Activated CD8-positive, alpha-beta memory T cell treated with anti-CD3 and anti-CD28 coated beads, Interleukin-2, amount 10 ng/mL, durations not matched to agents 7 days and 5 days (primary cell): ENCODE results near the gene FAM13A. TPM values are rescaled to one million over a fixed set of nuclear protein-coding genes. Genes with fewer than 3 reads are reported as not detected.
A peak's percentile ranks its signal among the peaks of the same experiment; 100 is the strongest.
"Not testable (repeated sequence)": the region's sequence is repeated elsewhere in the genome, so short reads cannot be mapped to it uniquely, and the experiment has no call there.

Source experiments
- ATAC-seq: fragments of 150-1000 bp; cut with Tn5 transposase; one replicate; pipeline ENCODE4 v1.10.0; 2021; ENCODE audit warnings: moderate library complexity
- CTCF ChIA-PET: fragments of 350-600 bp; sonication (Branson Sonifier 250); formaldehyde crosslinking; loops from one replicate; lab custom pipeline; 2021; ENCODE audit warnings: antibody characterized with exemption; lab: Charles Lee
- DNase-seq: peaks from one replicate; pipeline ENCODE4 v3.0.0-alpha.2; 2020
- H3K27ac Mint-ChIP-seq: one replicate; pipeline ENCODE4 v1.8.0; 2021; ENCODE audit warnings: mild to moderate bottlenecking, mixed read lengths
- H3K27me3 Mint-ChIP-seq: one replicate; pipeline ENCODE4 v1.8.0; 2021; ENCODE audit warnings: mixed read lengths
- H3K36me3 Mint-ChIP-seq: one replicate; pipeline ENCODE4 v1.8.0; 2021; ENCODE audit warnings: mild to moderate bottlenecking, mixed read lengths
- H3K4me1 Mint-ChIP-seq: one replicate; pipeline ENCODE4 v1.8.0; 2021; ENCODE audit warnings: mixed read lengths
- H3K4me3 Mint-ChIP-seq: one replicate; pipeline ENCODE4 v1.8.0; 2021; ENCODE audit warnings: mild to moderate bottlenecking, moderate library complexity, mixed read lengths
- H3K9me3 Mint-ChIP-seq: one replicate; pipeline ENCODE4 v1.8.0; 2022; ENCODE audit warnings: low read depth, mixed read lengths
- total RNA-seq, 2 experiments: library from RNA; stranded (reverse); gene quantifications; one replicate each; pipeline ENCODE4 v1.2.3, GENCODE V29; 2021

Gene FAM13A
- total RNA-seq, 2 experiments from 2014 or later: 1.8 to 7.2 TPM

DNA sequence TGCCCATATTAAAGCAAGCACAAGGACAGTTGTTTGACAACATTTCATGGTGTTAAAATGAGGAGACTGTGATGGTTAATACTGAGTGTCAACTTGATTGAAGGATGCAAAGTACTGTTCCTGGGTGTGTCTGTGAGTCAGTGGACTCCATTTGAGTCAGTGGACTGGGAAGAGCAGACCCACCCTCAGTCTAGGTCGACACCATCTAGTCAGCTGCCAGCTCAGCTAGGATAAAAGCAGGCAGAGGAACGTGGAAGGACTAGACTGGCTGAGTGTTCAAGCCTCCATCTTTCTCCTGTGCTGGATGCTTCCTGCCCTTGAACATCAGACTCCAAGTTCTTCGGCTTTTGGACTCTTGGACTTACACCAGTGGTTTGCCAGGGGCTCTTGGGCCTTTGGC is 203.4 kb downstream of the FAM13A start:
- CTCF ChIA-PET, H3K27ac Mint-ChIP-seq, H3K9me3 Mint-ChIP-seq: not testable (repeated sequence)

DNA sequence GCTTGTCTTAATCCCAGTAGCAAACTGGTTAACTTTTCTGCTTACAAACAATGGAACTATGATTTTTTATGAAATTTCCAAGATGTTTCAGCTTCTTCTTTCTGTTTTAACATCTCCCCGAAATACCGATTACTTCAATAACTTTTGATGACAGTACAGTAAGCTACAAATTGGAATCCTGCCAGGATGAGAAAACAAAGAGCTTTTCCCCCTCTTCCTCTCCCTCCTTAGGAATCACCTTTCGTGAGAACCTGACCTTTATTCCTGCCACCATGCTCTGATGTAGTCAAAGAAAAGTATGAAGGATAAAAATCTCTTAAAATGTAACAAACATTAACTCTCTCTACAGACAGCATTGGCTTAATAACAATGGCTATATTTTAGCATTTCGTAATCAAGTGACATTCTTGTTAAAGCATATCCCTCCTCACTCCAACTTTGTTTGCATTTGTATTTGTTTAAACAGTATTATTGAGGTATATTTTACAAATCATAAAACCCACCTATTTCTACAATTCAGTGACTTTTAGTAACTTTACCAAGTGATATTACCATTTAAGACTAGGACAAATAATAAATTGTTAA is 210.7 kb downstream of the FAM13A start:
- CTCF ChIA-PET: no interaction called here
- ATAC-seq: no peak
- Mint-ChIP-seq H3K9me3 (no peaks in the 10 kb centered on the region), H3K4me1 (no peaks in the 10 kb centered on the region), H3K27me3 (peaks cover 11% of the 10 kb centered on the region), H3K36me3 (no peaks in the 10 kb centered on the region), H3K27ac (no peak overlapping the region), H3K4me3 (no peak overlapping the region)
- no peak for DNase-seq

More for the DNA sequence above, 203.4 kb downstream of the FAM13A start:
- not testable (repeated sequence) for H3K27me3 Mint-ChIP-seq, DNase-seq, H3K4me1 Mint-ChIP-seq, H3K4me3 Mint-ChIP-seq, ATAC-seq, H3K36me3 Mint-ChIP-seq

DNA sequence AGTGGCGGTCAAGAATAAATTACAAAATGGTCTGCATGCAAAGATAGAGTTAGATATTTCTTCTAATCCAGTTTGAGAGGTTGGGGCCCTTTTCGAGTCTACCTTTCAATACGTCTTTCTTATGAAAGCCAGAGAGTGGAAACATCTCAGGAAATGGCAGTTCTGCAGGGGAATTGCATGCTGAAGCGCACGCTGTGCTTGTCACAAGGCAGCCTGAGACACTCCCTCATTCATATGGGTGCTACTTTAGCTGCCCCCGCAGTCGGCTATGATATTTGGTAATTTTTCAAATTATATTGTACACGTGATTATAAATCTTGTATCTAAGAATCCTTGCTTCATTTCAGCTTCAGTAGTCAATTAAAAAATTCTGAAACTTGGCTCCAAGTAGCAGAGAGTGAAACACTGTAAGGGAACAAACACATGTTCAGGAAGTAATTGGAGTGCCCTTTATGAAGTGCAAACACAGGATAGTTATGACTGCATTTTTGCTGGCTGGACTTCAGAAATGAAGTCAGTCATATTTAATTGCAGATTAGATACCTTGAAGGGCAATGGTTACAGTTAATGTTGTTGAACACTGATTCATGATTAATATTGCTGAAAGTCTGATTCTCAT is 213.8 kb downstream of the FAM13A start:
- Mint-ChIP-seq H3K27ac (no peak overlapping the region), H3K4me3 (no peak overlapping the region), H3K36me3 (no peaks in the 10 kb centered on the region), H3K4me1 (no peaks in the 10 kb centered on the region), H3K9me3 (no peaks in the 10 kb centered on the region), H3K27me3 (peaks cover 14% of the 10 kb centered on the region)
- no peak for DNase-seq
- no peak for ATAC-seq
- CTCF ChIA-PET: interaction anchor here (0.6 kb wide), 1 partner anchor 914 kb away, joined by 3 read pairs; no protein-coding TSS in a partner anchor

GRCh38 chr4:88841635-88842034 is 215.3 kb downstream of the FAM13A start:
- H3K27me3 Mint-ChIP-seq: peaks cover 11% of the 10 kb centered on the region
- no peaks in the 10 kb centered on the region for H3K36me3 Mint-ChIP-seq
- no peaks in the 10 kb centered on the region for H3K9me3 Mint-ChIP-seq
- no peak for ATAC-seq
- H3K4me1 Mint-ChIP-seq: no peaks in the 10 kb centered on the region
- no peak for DNase-seq
- no peak overlapping the region for H3K27ac Mint-ChIP-seq
- no peak overlapping the region for H3K4me3 Mint-ChIP-seq
- CTCF ChIA-PET: no interaction called here

- Mint-ChIP-seq H3K27me3 (peaks cover 6% of the 10 kb centered on the region), H3K9me3 (no peaks in the 10 kb centered on the region), H3K4me1 (no peaks in the 10 kb centered on the region), H3K27ac (no peak overlapping the region), H3K4me3 (no peak overlapping the region), H3K36me3 (no peaks in the 10 kb centered on the region)
- DNase-seq (no peak), ATAC-seq (no peak)
- CTCF ChIA-PET: no interaction called here
These were observed 220.8 kb downstream of the FAM13A start for GRCh38 chr4:88836216-88836615.

- Mint-ChIP-seq H3K27me3 (peaks cover 5% of the 10 kb centered on the region), H3K27ac (no peak overlapping the region), H3K36me3 (no peaks in the 10 kb centered on the region), H3K4me1 (peaks cover 2% of the 10 kb centered on the region), H3K4me3 (no peak overlapping the region), H3K9me3 (no peaks in the 10 kb centered on the region)
- ATAC-seq (no peak), DNase-seq (no peak)
- CTCF ChIA-PET: no interaction called here
These were observed 226.0 kb downstream of the FAM13A start for GRCh38 chr4:88831031-88831430.

GRCh38 chr4:88830598-88830997 is 226.4 kb downstream of the FAM13A start:
- Mint-ChIP-seq H3K27ac (no peak overlapping the region), H3K4me3 (no peak overlapping the region), H3K4me1 (peaks cover 2% of the 10 kb centered on the region), H3K36me3 (no peaks in the 10 kb centered on the region), H3K27me3 (peaks cover 5% of the 10 kb centered on the region), H3K9me3 (no peaks in the 10 kb centered on the region)
- no peak for DNase-seq
- CTCF ChIA-PET: no interaction called here
- ATAC-seq: no peak

GRCh38 chr4:88828842-88829571 is 228.0 kb downstream of the FAM13A start:
- Mint-ChIP-seq H3K4me1 (peaks cover 2% of the 10 kb centered on the region), H3K27ac (no peak overlapping the region), H3K4me3 (no peak overlapping the region), H3K9me3 (no peaks in the 10 kb centered on the region), H3K27me3 (peaks cover 5% of the 10 kb centered on the region), H3K36me3 (no peaks in the 10 kb centered on the region)
- ATAC-seq (no peak), DNase-seq (no peak)
- CTCF ChIA-PET: no interaction called here

DNA sequence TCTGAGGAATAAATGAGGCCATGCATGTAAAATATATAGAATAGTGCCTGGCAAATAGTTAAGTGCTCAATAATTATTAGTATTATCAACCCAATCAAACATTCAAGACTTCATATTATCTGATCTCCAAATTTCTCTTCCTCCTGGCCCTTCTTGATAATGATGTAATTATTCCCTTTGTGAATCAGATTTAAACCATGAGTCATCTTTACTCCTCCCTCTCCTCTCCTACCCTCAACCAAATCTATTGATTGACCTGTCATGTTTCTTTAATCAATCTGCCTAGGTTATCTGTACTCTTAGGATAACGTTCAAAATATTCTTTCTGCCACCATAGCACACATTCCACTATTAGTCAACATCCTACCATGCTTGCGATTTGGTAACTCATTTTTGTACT is 229.5 kb downstream of the FAM13A start:
- H3K27me3 Mint-ChIP-seq: peaks cover 4% of the 10 kb centered on the region
- ATAC-seq: no peak
- H3K4me3 Mint-ChIP-seq: no peak overlapping the region
- CTCF ChIA-PET: interaction anchor here (0.6 to 1.0 kb wide), 2 partner anchors 12 to 60 kb away, joined by 3 read pairs; no protein-coding TSS in a partner anchor
- no peak overlapping the region for H3K27ac Mint-ChIP-seq
- H3K9me3 Mint-ChIP-seq: no peaks in the 10 kb centered on the region
- H3K4me1 Mint-ChIP-seq: peaks cover 13% of the 10 kb centered on the region
- DNase-seq: no peak
- no peaks in the 10 kb centered on the region for H3K36me3 Mint-ChIP-seq

GRCh38 chr4:88826771-88827170 is 230.2 kb downstream of the FAM13A start:
- H3K9me3 Mint-ChIP-seq: no peaks in the 10 kb centered on the region
- peaks cover 2% of the 10 kb centered on the region for H3K27me3 Mint-ChIP-seq
- H3K27ac Mint-ChIP-seq: no peak overlapping the region
- CTCF ChIA-PET: no interaction called here
- peaks cover 17% of the 10 kb centered on the region for H3K4me1 Mint-ChIP-seq
- H3K36me3 Mint-ChIP-seq: no peaks in the 10 kb centered on the region
- H3K4me3 Mint-ChIP-seq: no peak overlapping the region
- ATAC-seq: no peak
- DNase-seq: no peak

DNA sequence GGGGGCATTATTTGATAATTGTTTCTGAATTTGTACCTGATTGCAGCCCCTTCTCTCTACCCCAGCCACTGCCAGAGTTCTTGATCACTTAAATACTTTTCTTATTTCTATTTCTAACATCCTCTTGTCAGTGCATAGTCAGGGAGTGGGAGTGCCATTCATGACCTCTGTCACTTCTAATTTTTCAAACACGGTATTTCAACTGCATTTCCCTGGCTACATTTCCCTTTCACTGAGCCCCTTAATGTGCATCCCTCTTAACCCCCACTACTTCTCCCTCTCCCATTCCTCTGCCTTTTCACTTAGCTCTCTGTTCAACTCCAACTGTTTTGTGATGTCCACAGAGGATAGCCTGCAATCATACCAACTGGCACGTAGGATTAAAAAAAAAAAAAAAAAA is 231.1 kb downstream of the FAM13A start:
- H3K27me3 Mint-ChIP-seq: peaks cover 2% of the 10 kb centered on the region
- CTCF ChIA-PET: interaction anchor here (1.2 kb wide), 1 partner anchor 9 kb away, joined by 3 read pairs; no protein-coding TSS in a partner anchor

GRCh38 chr4:88823058-88823919 is 233.7 kb downstream of the FAM13A start:
- peaks cover 25% of the 10 kb centered on the region for H3K4me1 Mint-ChIP-seq
- H3K27me3 Mint-ChIP-seq: no peaks in the 10 kb centered on the region
- peak; percentile 96 for ATAC-seq
- peak overlapping the region; percentile 82 for H3K4me3 Mint-ChIP-seq
- peak; percentile 89 for DNase-seq
- H3K36me3 Mint-ChIP-seq: no peaks in the 10 kb centered on the region
- CTCF ChIA-PET: interaction anchor here (0.7 to 1.3 kb wide), 6 partner anchors 200 to 471 kb away, joined by 3 to 4 read pairs (median 3); partner anchors contain the start of gene PYURF
- no peaks in the 10 kb centered on the region for H3K9me3 Mint-ChIP-seq
- peak overlapping the region; percentile 95 for H3K27ac Mint-ChIP-seq

More for the DNA sequence above, 231.1 kb downstream of the FAM13A start:
- ATAC-seq: no peak
- no peaks in the 10 kb centered on the region for H3K36me3 Mint-ChIP-seq
- no peak overlapping the region for H3K27ac Mint-ChIP-seq
- H3K4me3 Mint-ChIP-seq: no peak overlapping the region
- no peak for DNase-seq
- peaks cover 20% of the 10 kb centered on the region for H3K4me1 Mint-ChIP-seq
- no peaks in the 10 kb centered on the region for H3K9me3 Mint-ChIP-seq
